ENCODE results near the gene FUT2. TPM values are rescaled to one million over a fixed set of nuclear protein-coding genes. Genes with fewer than 3 reads are reported as not detected.

The FUT2 gene
- total and polyA plus RNA-seq, 2 of the 13 experiments (the other 11 are each of a cell fraction or from before 2014, with no cell fraction given) = 0.07 TPM; not detected in 1

GRCh38 chr19:48674921-48675824, 20.6 kb upstream of the FUT2 start (continued):
- TF ChIP-seq HOXA5 (CRISPR knock-in tag; IDR thresholded peaks at IDR 0.05) (0 out of 2 replicates have a peak, but pooled peaks have one; percentile 32), PRDM15 (CRISPR knock-in tag; IDR thresholded peaks at IDR 0.05) (no peak), GMEB1 (CRISPR knock-in tag; IDR thresholded peaks at IDR 0.05; ENCODE audit: borderline replicate concordance) (no peak), RELA (CRISPR knock-in tag; IDR thresholded peaks at IDR 0.05) (no peak), ZNF468 (CRISPR knock-in tag; IDR thresholded peaks at IDR 0.05) (no peak), ZFP91 (CRISPR knock-in tag; IDR thresholded peaks at IDR 0.05; ENCODE audit: borderline replicate concordance) (peak; percentile 76; the same call in 1 of the 2 replicates), NR1H2 (CRISPR knock-in tag; IDR thresholded peaks at IDR 0.05; ENCODE audit: borderline replicate concordance, low read depth) (no peak), ZGPAT (CRISPR knock-in tag; IDR thresholded peaks at IDR 0.05) (peak; percentile 44; the same call in 1 of the 2 replicates), MYC (CRISPR knock-in tag; IDR thresholded peaks at IDR 0.05; ENCODE audit: borderline replicate concordance) (no peak), RFXAP (CRISPR knock-in tag; IDR thresholded peaks at IDR 0.05; ENCODE audit: borderline replicate concordance) (no peak), SETDB1 (CRISPR knock-in tag; IDR thresholded peaks at IDR 0.05; ENCODE audit: borderline replicate concordance) (no peak), ZNF75D (CRISPR knock-in tag; IDR thresholded peaks at IDR 0.05; ENCODE audit: borderline replicate concordance) (no peak), GFI1 (CRISPR knock-in tag; IDR thresholded peaks at IDR 0.05; ENCODE audit: borderline replicate concordance) (no peak), POGK (CRISPR knock-in tag; conservative IDR thresholded peaks at IDR 0.05) (0 out of 2 replicates have a peak, but pooled peaks have one; percentile 23), ZNF709 (CRISPR knock-in tag; IDR thresholded peaks at IDR 0.05) (no peak), U2AF2 (IDR thresholded peaks at IDR 0.05; ENCODE audit: low read depth, low read length) (no peak), ZNF329 (CRISPR knock-in tag; IDR thresholded peaks at IDR 0.05; ENCODE audit: low read depth) (no peak)
